SU-DHL-6 (cell line): ENCODE results near the gene FAM53B.

Experiments used
- CTCF ChIP-seq: fragments of 200-600 bp; sonication (generic); IDR thresholded peaks from one replicate; pipeline ENCODE4 v1.5.1; 2017; ENCODE audit warnings: antibody characterized with exemption, mild to moderate bottlenecking, low read length, moderate library complexity; ENCODE audit not compliant: insufficient read depth, poor library complexity, severe bottlenecking
- EZH2phosphoT487 ChIP-seq: fragments of 200-600 bp; sonication (generic), shearing (Covaris generic); conservative IDR thresholded peaks from 2 replicates; pipeline ENCODE4 v1.6.1; 2018; ENCODE audit warnings: mild to moderate bottlenecking, antibody characterized with exemption, low read length, moderate library complexity, mixed read lengths

GRCh38 chr10:124569623-124570470, 174.3 kb downstream of the FAM53B start:
- TF ChIP-seq CTCF (no peak), EZH2phosphoT487 (no peak)
